Measurements from ENCODE around the gene HTR4.

The HTR4 gene

GRCh38 chr5:148445578-148445977, 208.7 kb downstream of the HTR4 start:
- no peak overlapping the region for H3K4me3 ChIP-seq (ENCODE audit: low read length)
- TF ChIP-seq, protein P1, sequence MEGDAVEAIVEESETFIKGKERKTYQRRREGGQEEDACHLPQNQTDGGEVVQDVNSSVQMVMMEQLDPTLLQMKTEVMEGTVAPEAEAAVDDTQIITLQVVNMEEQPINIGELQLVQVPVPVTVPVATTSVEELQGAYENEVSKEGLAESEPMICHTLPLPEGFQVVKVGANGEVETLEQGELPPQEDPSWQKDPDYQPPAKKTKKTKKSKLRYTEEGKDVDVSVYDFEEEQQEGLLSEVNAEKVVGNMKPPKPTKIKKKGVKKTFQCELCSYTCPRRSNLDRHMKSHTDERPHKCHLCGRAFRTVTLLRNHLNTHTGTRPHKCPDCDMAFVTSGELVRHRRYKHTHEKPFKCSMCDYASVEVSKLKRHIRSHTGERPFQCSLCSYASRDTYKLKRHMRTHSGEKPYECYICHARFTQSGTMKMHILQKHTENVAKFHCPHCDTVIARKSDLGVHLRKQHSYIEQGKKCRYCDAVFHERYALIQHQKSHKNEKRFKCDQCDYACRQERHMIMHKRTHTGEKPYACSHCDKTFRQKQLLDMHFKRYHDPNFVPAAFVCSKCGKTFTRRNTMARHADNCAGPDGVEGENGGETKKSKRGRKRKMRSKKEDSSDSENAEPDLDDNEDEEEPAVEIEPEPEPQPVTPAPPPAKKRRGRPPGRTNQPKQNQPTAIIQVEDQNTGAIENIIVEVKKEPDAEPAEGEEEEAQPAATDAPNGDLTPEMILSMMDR (conservative IDR thresholded peaks at IDR 0.05; ENCODE audit: low read length), result no peak
- DNase-seq (ENCODE audit: low read depth), result no peak

GRCh38 chr5:148443998-148444397, 210.3 kb downstream of the HTR4 start:
- no peak overlapping the region for H3K4me3 ChIP-seq (ENCODE audit: low read length)
- TF ChIP-seq, protein P1 (conservative IDR thresholded peaks at IDR 0.05; ENCODE audit: low read length), result peak; percentile 79
- peak; percentile 71 for DNase-seq (ENCODE audit: low read depth)

GRCh38 chr5:148443241-148443640, 211.1 kb downstream of the HTR4 start:
- DNase-seq (ENCODE audit: low read depth), result no peak
- TF ChIP-seq, protein P1 (conservative IDR thresholded peaks at IDR 0.05; ENCODE audit: low read length), result no peak
- no peak overlapping the region for H3K4me3 ChIP-seq (ENCODE audit: low read length)

- TF ChIP-seq, protein P1 (conservative IDR thresholded peaks at IDR 0.05; ENCODE audit: low read length), result no peak
- no peak overlapping the region for H3K4me3 ChIP-seq (ENCODE audit: low read length)
- no peak for DNase-seq (ENCODE audit: low read depth)
These were observed 215.4 kb downstream of the HTR4 start for GRCh38 chr5:148438933-148439332.

DNA sequence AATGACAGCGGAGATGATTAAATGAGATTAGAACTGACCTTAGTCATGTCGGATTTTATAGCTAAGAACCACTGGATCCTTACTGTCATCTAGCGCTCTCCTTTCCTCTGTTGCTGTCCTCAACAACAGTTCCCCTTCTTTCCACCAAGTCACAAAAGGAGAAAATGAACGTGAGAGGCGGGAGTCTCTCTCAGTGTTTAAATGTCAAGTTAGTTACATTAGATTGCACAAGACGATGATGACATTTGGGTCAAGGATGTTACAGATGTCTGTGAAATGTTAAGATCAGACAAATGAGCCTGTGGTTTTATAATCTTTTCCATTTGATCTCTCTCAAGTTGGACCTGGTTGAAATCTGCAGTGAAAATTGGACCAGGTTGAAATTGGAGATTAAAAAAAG, 217.1 kb downstream of the HTR4 start:
- peak; percentile 42 for DNase-seq (ENCODE audit: low read depth)
- no peak overlapping the region for H3K4me3 ChIP-seq (ENCODE audit: low read length)
- TF ChIP-seq, protein P1 (conservative IDR thresholded peaks at IDR 0.05; ENCODE audit: low read length), result no peak

DNA sequence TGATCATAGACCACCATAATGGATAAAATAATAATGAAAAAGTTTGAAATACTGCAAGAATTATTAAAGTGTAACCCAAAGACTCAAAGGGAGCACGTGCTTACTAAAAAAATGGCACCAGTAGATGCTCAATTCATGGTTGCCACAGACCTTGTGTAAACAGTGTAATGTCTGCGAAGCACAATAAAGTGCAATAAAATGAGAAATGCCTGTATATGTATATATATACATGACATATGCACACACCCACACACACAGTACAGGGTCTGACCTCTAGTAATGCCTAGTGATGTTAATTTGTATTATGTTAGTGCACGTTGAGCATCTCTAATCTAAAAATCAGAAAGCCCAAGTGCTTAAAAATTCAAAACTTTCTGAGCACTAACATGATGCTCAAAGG, 218.3 kb downstream of the HTR4 start:
- TF ChIP-seq, protein P1 (conservative IDR thresholded peaks at IDR 0.05; ENCODE audit: low read length), result no peak
- H3K4me3 ChIP-seq (ENCODE audit: low read length), result no peak overlapping the region
- no peak for DNase-seq (ENCODE audit: low read depth)

GRCh38 chr5:148433826-148434225, 220.5 kb downstream of the HTR4 start:
- DNase-seq (ENCODE audit: low read depth), result no peak
- TF ChIP-seq, protein P1 (conservative IDR thresholded peaks at IDR 0.05; ENCODE audit: low read length), result no peak
- H3K4me3 ChIP-seq (ENCODE audit: low read length), result no peak overlapping the region

All from AG10803 (cell line).